Measurements from ENCODE around the gene OLFML1.

Gene OLFML1

DNA sequence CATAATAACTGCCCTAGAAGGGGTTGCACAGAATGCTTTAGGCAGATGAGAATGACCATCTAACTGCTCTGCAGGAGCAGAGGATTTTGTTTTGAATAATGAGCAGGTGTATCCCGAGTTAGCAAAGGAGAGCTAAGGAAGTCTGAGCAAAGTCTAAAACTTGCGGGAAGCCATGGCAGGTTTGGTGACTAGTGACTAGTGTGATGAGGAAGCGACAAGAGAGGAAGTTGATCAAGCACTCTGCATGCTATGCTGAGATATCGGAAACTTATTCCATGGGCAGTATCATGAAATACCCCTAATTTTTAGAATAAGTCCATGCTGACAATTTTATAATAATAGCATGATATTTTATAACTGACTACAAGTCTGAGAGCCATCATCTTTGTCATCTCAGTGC is 12.9 kb downstream of the OLFML1 start:
- TF ChIP-seq, protein P1, sequence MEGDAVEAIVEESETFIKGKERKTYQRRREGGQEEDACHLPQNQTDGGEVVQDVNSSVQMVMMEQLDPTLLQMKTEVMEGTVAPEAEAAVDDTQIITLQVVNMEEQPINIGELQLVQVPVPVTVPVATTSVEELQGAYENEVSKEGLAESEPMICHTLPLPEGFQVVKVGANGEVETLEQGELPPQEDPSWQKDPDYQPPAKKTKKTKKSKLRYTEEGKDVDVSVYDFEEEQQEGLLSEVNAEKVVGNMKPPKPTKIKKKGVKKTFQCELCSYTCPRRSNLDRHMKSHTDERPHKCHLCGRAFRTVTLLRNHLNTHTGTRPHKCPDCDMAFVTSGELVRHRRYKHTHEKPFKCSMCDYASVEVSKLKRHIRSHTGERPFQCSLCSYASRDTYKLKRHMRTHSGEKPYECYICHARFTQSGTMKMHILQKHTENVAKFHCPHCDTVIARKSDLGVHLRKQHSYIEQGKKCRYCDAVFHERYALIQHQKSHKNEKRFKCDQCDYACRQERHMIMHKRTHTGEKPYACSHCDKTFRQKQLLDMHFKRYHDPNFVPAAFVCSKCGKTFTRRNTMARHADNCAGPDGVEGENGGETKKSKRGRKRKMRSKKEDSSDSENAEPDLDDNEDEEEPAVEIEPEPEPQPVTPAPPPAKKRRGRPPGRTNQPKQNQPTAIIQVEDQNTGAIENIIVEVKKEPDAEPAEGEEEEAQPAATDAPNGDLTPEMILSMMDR (IDR thresholded peaks at IDR 0.05; ENCODE audit: insufficient read depth, low read length, poor library complexity, severe bottlenecking), result no peak
- TF ChIP-seq EZH2phosphoT487 (conservative IDR thresholded peaks at IDR 0.05; ENCODE audit: low read length), result no peak
- Histone ChIP-seq H3K36me3 (ENCODE audit: low read length) (no peaks in the 10 kb centered on the region), H3K4me3 (ENCODE audit: insufficient read depth, low read length, poor library complexity, severe bottlenecking) (no peak overlapping the region), H3K4me2 (ENCODE audit: low read depth, low read length, poor library complexity, severe bottlenecking) (no peak overlapping the region), H2AFZ (ENCODE audit: low read depth, low read length, severe bottlenecking) (no peak overlapping the region), H3F3A (ENCODE audit: insufficient read depth) (no peaks in the 10 kb centered on the region), H3K9me3 (ENCODE audit: insufficient read depth, low read length) (no peaks in the 10 kb centered on the region), H4K20me1 (ENCODE audit: low read depth, low read length) (no peaks in the 10 kb centered on the region), H3K9me2 (replicated peaks; ENCODE audit: insufficient read depth, low read length) (no peaks in the 10 kb centered on the region), H3K9ac (ENCODE audit: low read length) (no peak overlapping the region), H3K79me2 (ENCODE audit: insufficient read depth, low read length) (no peaks in the 10 kb centered on the region), H3K27ac (ENCODE audit: low read depth, low read length) (no peak overlapping the region), H3K27me3 (ENCODE audit: low read length) (no peaks in the 10 kb centered on the region)

DNA sequence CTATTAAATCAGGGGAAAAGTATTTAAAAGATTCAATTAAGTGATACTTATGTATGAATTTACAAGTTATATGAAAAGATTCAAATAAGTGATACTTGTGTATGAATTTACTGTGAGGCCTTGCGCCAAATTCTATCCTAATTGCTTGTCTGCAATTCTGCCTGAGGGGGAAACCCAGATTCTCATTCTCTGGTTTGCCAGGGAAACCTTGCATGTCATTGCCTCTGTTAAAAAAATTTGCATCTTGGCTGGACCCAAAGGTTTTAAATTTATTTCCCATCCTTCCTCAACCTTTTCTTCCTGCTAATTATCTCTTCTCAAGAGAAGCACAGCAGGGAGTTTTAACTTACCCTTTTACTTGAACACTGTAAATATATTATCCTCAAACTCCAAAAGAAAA is 13.8 kb downstream of the OLFML1 start:
- no peaks in the 10 kb centered on the region for H3K79me2 ChIP-seq (ENCODE audit: insufficient read depth, low read length)
- no peak overlapping the region for H3K9ac ChIP-seq (ENCODE audit: low read length)
- TF ChIP-seq, protein P1 (IDR thresholded peaks at IDR 0.05; ENCODE audit: insufficient read depth, low read length, poor library complexity, severe bottlenecking), result no peak
- no peak for TF ChIP-seq EZH2phosphoT487 (conservative IDR thresholded peaks at IDR 0.05; ENCODE audit: low read length)
- no peaks in the 10 kb centered on the region for H3K9me2 ChIP-seq (replicated peaks; ENCODE audit: insufficient read depth, low read length)
- H3K4me2 ChIP-seq (ENCODE audit: low read depth, low read length, poor library complexity, severe bottlenecking), result no peak overlapping the region
- no peaks in the 10 kb centered on the region for H3K36me3 ChIP-seq (ENCODE audit: low read length)
- no peaks in the 10 kb centered on the region for H3F3A ChIP-seq (ENCODE audit: insufficient read depth)
- H3K27ac ChIP-seq (ENCODE audit: low read depth, low read length), result no peak overlapping the region
- H3K9me3 ChIP-seq (ENCODE audit: insufficient read depth, low read length), result no peaks in the 10 kb centered on the region
- H2AFZ ChIP-seq (ENCODE audit: low read depth, low read length, severe bottlenecking), result no peak overlapping the region
- no peaks in the 10 kb centered on the region for H3K27me3 ChIP-seq (ENCODE audit: low read length)
- H4K20me1 ChIP-seq (ENCODE audit: low read depth, low read length), result no peaks in the 10 kb centered on the region
- H3K4me3 ChIP-seq (ENCODE audit: insufficient read depth, low read length, poor library complexity, severe bottlenecking), result no peak overlapping the region

DNA sequence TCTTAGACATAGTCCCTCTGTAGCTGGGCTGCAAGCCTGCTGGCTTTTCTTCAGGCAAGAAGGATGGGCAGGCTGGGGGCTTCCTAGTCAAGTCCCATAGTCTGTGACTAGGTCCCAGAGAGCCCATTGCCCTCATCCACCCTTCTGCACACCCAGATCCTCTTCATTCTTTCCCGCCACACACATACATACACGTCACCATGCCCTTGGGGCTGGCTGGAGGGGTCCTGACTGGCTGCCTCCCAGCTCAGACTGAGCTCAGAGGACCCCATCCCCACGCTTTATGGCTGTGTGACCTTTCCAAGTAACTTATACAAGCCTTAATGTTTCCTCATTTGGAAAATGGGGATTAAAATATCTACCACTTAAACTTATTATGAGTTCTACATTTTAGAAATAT is 14.9 kb downstream of the OLFML1 start:
- H3F3A ChIP-seq (ENCODE audit: insufficient read depth), result no peaks in the 10 kb centered on the region
- no peak overlapping the region for H3K9ac ChIP-seq (ENCODE audit: low read length)
- no peak overlapping the region for H2AFZ ChIP-seq (ENCODE audit: low read depth, low read length, severe bottlenecking)
- H3K79me2 ChIP-seq (ENCODE audit: insufficient read depth, low read length), result no peaks in the 10 kb centered on the region
- no peak for TF ChIP-seq EZH2phosphoT487 (conservative IDR thresholded peaks at IDR 0.05; ENCODE audit: low read length)
- TF ChIP-seq, protein P1 (IDR thresholded peaks at IDR 0.05; ENCODE audit: insufficient read depth, low read length, poor library complexity, severe bottlenecking), result no peak
- no peak overlapping the region for H3K27ac ChIP-seq (ENCODE audit: low read depth, low read length)
- no peak overlapping the region for H3K4me3 ChIP-seq (ENCODE audit: insufficient read depth, low read length, poor library complexity, severe bottlenecking)
- H3K27me3 ChIP-seq (ENCODE audit: low read length), result no peaks in the 10 kb centered on the region
- no peaks in the 10 kb centered on the region for H3K9me3 ChIP-seq (ENCODE audit: insufficient read depth, low read length)
- no peak overlapping the region for H3K4me2 ChIP-seq (ENCODE audit: low read depth, low read length, poor library complexity, severe bottlenecking)
- no peaks in the 10 kb centered on the region for H4K20me1 ChIP-seq (ENCODE audit: low read depth, low read length)
- no peaks in the 10 kb centered on the region for H3K36me3 ChIP-seq (ENCODE audit: low read length)
- H3K9me2 ChIP-seq (replicated peaks; ENCODE audit: insufficient read depth, low read length), result no peaks in the 10 kb centered on the region
